H1 (cell line): ENCODE measurements around the gene AKR1B15. TPM values are rescaled to one million over a fixed set of nuclear protein-coding genes. Genes with fewer than 3 reads are reported as not detected.

Experiments used
- polyA plus RNA-seq, 7 experiments: library from polyadenylated mRNA; depleted of rRNA in 3 of 7; stranded (reverse) in 5 of 7; unstranded in 2 of 7; fragments of >200 nt in 5 of 7; fragments of 200-250 nt in 2 of 7; gene quantifications; 1 replicate in 5 of 7; 2 replicates in 1 of 7; 4 replicates in 1 of 7; pipeline versions ENCODE4 v1.2.1 to v1.2.3, GENCODE V29; 2011 to 2013; ENCODE audit warnings: missing spikeins in 2 of 7, mixed read lengths in 2 of 7
- total RNA-seq: library from RNA; stranded (reverse); fragmentation: NEBNext Ultra II Directional; extraction: Animal tissue kit (Norgen Biotek cat#: 25700); gene quantifications from 2 replicates; pipeline ENCODE4 v1.2.1, GENCODE V29; 2021

AKR1B15 gene
- total and polyA plus RNA-seq, 2 of the 8 experiments (the other 6 are each of a cell fraction or from before 2014, with no cell fraction given): 0.15 to 0.47 TPM

Other genes with a start within 250 kb of the AKR1B15 start
- gene SLC35B4, start 232.2 kb upstream of the AKR1B15 start, total RNA-seq: 34.6 and 41.5 TPM in 2 replicates
- 25.8 and 28.9 TPM in 2 replicates for gene SLC35B4, start 232.2 kb upstream of the AKR1B15 start, polyA plus RNA-seq (2011; rRNA removed)
- 189 and 195 TPM in 2 replicates for gene AKR1B1, start 90.0 kb upstream of the AKR1B15 start, total RNA-seq
- gene AKR1B1, start 90.0 kb upstream of the AKR1B15 start, polyA plus RNA-seq (2011; rRNA removed): 215 and 273 TPM in 2 replicates
- not detected in 2 replicates for gene AKR1B10, start 21.5 kb upstream of the AKR1B15 start, total RNA-seq
- gene AKR1B10, start 21.5 kb upstream of the AKR1B15 start, polyA plus RNA-seq (2011; rRNA removed): 0.03 TPM in 1 of 2 replicates, not detected in the other
- gene BPGM, start 97.7 kb downstream of the AKR1B15 start, total RNA-seq: 15.3 and 17.4 TPM in 2 replicates
- gene BPGM, start 97.7 kb downstream of the AKR1B15 start, polyA plus RNA-seq (2011; rRNA removed): 5.6 and 9.7 TPM in 2 replicates
- 170 and 177 TPM in 2 replicates for gene CALD1, start 230.5 kb downstream of the AKR1B15 start, total RNA-seq
- gene CALD1, start 230.5 kb downstream of the AKR1B15 start, polyA plus RNA-seq (2011; rRNA removed): 29.6 and 34.3 TPM in 2 replicates